GM18870 (cell line): ENCODE results near the gene NDUFA8.

Experiments used
- ATAC-seq: cut with Tn5 transposase; IDR thresholded peaks from one replicate; pipeline ENCODE4 v1.9.1; 2021; ENCODE audit warnings: moderate library complexity; ENCODE audit not compliant: unreplicated experiment

The NDUFA8 gene

GRCh38 chr9:122186301-122186700, 26.7 kb upstream of the NDUFA8 start:
- no peak for ATAC-seq

DNA sequence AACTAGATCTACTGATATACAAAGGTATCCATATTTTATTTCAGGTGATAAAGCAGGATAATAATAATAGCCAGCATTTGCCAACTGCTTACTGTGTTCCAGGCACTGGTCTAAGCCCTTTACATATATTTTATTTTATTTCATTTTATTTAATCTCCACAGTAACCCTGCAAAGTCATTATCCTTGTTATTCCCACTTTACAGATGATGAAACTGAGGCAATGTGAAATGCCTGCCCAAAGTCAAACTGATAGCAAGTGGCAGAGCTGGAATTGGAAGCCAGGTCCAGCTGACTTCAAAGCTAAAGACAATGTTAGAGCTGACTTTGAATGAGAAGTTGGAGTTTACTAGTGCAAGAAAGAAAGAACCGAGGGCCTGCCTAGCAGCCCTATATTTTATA, 25.0 kb upstream of the NDUFA8 start:
- no peak for ATAC-seq

DNA sequence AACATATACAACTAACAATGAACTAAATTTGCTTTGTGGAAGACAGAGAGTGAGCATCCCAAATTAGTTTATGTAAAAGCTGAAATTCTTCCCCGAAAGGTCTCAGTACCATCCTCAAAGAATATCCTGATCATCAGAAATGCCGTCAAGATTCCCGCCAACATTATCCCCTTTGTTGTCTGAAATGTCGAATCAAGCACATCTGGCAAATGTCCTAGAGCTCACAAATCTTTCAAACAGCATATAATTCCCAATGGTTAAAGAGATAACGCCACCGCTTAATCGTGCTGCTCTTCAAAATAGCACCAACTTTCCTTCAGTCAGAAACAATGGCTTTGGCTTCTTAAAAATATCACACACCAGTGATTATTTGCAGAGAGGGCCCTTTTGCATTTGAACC, 23.9 kb upstream of the NDUFA8 start:
- ATAC-seq, result no peak

GRCh38 chr9:122180633-122181032, 21.1 kb upstream of the NDUFA8 start:
- no peak for ATAC-seq

GRCh38 chr9:122179690-122180074, 20.1 kb upstream of the NDUFA8 start:
- ATAC-seq, result no peak

DNA sequence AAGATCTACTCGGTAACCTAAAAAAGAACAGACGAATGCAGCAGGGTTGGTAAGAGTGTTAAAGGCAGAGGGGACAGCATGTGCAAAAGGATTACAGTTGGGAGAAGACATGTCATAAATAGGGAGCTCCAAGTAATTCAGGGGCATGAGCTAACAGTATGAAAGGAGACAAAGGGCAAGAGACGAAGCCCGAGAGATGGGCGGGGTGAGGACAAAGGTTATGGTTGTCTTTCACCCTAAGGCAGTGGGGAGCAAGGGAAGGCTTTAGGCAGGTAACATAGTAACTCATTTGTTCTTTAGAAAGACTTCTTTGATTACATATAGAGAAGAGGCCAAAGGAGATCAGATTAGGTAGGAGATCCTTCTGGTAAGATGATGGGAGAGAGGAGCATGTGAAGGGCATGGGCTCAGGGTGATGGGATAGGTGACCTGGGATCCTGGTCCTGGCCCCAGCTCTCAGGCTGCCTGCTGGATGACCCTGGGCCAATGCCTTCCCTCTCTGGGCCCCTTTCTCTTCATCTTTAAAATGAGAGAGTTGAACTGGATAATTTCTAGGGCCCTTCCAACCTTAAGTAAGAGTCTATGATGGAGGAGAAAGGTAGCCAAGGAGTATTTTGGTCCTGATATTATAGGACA, 19.6 kb upstream of the NDUFA8 start:
- ATAC-seq, result no peak

DNA sequence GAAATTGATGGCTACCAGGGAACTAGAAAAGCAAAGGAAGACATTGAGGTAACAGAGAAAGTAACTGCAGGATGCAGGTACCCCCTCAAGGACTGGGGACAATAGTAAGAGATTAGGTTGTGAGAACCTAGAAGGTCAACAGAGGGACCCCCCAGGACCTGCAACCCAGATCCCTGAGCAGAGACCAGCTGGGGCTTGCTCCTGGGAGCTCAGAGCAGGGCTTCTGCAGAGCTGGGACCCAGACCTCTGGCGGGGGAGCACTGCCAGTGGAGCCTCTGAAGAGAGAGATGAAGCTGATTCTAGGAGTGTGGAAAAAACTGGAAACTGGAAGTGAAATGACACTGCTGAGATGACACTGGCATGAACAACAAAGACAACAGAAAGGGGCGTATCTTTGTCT, 17.3 kb upstream of the NDUFA8 start:
- ATAC-seq, result no peak

DNA sequence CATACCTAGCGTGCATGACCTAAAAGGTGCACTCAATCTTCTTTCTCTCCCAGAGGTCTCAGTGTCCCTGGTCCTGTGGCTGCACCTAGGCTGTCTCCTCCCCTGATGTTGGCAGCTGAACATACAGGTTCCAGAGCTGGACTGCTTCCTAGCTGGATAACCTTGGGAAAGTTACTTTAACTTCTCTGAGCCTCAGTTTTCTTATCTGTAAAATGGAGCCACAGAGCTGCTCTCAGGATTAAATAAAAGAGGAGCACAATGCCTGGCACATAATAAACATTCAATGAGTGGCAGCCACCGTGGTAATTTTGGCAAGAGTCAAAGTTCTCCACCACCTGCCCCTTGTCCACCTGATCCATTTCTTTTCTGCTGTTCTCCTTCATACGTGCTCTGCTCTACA, 14.1 kb upstream of the NDUFA8 start:
- no peak for ATAC-seq

DNA sequence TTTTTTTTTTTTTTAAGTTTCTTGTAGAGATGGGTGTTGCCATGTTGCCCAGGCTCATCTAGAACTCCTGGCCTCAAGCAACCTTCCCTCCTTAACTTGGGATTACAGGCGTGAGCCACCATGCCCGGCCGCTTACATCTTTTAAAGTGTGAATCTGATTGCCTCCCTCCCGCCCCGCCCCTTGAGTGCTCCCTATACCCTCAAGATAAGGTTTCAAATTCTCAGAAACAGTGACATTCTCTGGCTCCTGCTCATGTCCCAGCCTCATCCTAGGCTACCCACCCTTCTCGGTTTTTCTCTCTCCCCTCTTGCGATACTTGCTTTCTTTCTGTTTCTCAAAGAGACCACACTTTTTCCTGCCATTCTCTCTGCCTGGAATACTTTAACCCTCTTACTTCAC, 12.6 kb upstream of the NDUFA8 start:
- no peak for ATAC-seq

GRCh38 chr9:122168356-122168755, 8.8 kb upstream of the NDUFA8 start:
- ATAC-seq, result no peak

DNA sequence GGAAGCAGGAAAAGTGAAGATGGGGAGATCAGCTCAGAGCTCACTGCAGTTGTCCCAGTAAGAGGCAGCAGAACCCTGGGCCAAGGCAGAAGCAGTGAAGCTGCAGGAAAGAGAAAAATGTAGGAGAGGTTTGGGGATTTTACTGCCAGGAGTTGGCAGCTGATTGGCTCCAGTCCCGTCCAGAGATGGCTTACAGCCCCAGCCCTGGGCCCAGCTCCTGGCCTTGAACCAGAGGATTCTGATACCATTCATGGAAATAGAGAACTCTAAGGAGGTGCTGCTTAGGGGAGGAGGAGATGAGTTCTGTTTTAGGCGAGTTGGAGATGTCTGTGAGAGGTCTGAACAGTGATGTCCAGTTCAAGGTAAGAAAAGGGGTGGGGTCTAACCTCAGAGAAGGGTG, 4.7 kb upstream of the NDUFA8 start:
- no peak for ATAC-seq

GRCh38 chr9:122162415-122162814, 2.8 kb upstream of the NDUFA8 start:
- no peak for ATAC-seq

GRCh38 chr9:122159925-122160246, 307 bp upstream of the NDUFA8 start:
- ATAC-seq, result no peak

- no peak for ATAC-seq
Measured at GRCh38 chr9:122158202-122158601, 1.4 kb downstream of the NDUFA8 start.

DNA sequence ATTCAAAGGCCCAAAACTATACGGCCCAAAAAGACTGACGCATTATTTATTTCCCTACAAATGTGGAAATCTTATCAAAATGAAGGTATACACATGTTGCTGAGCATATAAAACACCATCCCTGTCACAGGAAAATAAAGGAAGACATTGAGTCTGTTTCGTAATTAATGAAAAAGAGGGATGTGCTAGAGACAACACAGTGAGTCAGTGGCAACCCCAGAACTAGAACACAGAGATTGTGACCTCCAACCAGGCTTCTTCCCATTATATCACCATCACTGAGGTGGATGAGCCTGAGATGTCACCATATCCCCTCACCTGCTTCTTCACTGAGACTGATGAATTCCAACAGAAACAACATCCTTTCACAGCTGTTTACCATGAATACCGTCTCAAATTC, 3.8 kb downstream of the NDUFA8 start:
- no peak for ATAC-seq

DNA sequence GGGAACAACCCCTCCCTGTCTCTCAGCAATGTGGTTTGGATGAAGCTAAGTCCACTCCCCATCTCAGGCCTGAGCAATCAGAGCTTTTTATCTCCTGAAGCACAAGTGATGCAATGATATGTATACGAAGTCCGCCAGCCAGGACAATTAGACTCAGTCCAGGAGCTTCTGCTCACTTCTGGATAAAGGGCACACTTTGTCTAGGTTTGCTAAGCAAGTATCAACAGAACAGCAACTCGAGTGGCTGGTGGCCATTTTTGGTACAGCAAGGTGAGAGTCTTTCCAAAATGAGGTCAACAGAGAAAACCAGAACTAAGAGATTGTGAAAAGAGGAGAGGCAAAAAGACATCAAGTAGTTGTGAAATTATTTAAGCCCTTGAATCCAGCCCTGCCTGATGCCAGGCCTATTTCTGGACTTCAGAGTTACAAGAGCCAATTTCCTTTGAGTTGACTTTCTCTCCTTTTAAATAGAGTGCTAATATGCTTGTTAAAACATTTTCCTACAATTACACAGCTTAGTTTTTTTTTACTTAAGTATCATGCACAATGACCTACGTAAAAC, 8.2 kb downstream of the NDUFA8 start:
- ATAC-seq, result no peak

DNA sequence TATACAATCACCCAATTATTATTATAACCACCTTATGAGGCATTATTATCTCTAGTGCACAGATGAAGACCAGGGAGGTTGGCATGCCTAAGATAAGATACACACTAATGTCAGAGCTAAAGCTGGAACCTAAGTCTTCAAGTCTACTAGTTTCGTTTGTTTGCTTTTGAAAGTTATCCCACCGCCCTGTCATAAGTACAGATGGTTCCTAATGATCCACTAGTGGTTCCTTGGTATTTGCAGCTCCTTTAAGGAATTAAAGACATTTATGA, 14.1 kb downstream of the NDUFA8 start:
- no peak for ATAC-seq

GRCh38 chr9:122144836-122145591, 14.6 kb downstream of the NDUFA8 start:
- no peak for ATAC-seq

GRCh38 chr9:122143876-122144405, 15.6 kb downstream of the NDUFA8 start:
- no peak for ATAC-seq

GRCh38 chr9:122143296-122143695, 16.3 kb downstream of the NDUFA8 start:
- ATAC-seq, result no peak

GRCh38 chr9:122141671-122142070, 17.9 kb downstream of the NDUFA8 start:
- no peak for ATAC-seq

GRCh38 chr9:122140368-122141193, 19.0 kb downstream of the NDUFA8 start:
- ATAC-seq, result no peak
